ENCODE data around the gene ZP3.
"Not testable (repeated sequence)": the region's sequence is repeated elsewhere in the genome, so short reads cannot be mapped to it uniquely, and the experiment has no call there.

GRCh38 chr7:76484456-76484855, 59.7 kb downstream of the ZP3 start:
- not testable (repeated sequence) for TF ChIP-seq CTCF (IDR thresholded peaks at IDR 0.05); REST (IDR thresholded peaks at IDR 0.05; ENCODE audit: insufficient read depth in 1 of 2, low read depth in 2 of 2, low read length in 1 of 2); POLR2AphosphoS5 (IDR thresholded peaks at IDR 0.05; ENCODE audit: low read depth, low read length); TCF7L2 (IDR thresholded peaks at IDR 0.05; ENCODE audit: low read depth, low read length)
